NCI-H526 (cell line): Measurements from ENCODE around the gene HNRNPA2B1.
"Not testable (repeated sequence)": the region's sequence is repeated elsewhere in the genome, so short reads cannot be mapped to it uniquely, and the experiment has no call there.

Experiments
- DNase-seq, 2 experiments: peaks; one replicate each; lab custom pipeline; 2025; lab: John Stamatoyannopoulos, UW

Gene HNRNPA2B1

GRCh38 chr7:26165950-26166683, 34.4 kb downstream of the HNRNPA2B1 start:
- DNase-seq: no peak

- DNase-seq: not testable (repeated sequence)
Observed at GRCh38 chr7:26163804-26164203, 36.7 kb downstream of the HNRNPA2B1 start.

GRCh38 chr7:26162431-26162830, 38.1 kb downstream of the HNRNPA2B1 start:
- no peak for DNase-seq

DNA sequence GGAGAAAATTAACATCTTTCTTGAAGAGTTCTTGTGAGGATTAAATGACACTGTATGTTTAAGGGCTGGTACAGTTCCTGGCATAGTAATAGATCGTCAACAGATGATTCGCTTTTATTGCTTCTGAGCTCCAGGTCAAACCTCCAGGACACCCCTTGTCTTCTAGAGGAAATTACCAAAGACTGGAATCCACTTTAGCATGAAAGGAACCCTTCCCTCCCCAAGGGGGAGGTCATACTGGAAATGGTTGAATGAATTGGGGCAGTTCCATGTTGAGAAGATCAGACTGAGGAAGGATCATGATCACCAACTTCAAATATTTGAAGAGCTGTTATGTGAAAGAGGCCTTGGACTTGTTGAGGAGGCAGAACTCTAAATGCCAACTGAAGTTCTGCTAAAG, 39.6 kb downstream of the HNRNPA2B1 start:
- DNase-seq: no peak

GRCh38 chr7:26159243-26159642, 41.3 kb downstream of the HNRNPA2B1 start:
- no peak for DNase-seq

- no peak for DNase-seq
Observed at GRCh38 chr7:26157520-26158105, 42.9 kb downstream of the HNRNPA2B1 start.

DNA sequence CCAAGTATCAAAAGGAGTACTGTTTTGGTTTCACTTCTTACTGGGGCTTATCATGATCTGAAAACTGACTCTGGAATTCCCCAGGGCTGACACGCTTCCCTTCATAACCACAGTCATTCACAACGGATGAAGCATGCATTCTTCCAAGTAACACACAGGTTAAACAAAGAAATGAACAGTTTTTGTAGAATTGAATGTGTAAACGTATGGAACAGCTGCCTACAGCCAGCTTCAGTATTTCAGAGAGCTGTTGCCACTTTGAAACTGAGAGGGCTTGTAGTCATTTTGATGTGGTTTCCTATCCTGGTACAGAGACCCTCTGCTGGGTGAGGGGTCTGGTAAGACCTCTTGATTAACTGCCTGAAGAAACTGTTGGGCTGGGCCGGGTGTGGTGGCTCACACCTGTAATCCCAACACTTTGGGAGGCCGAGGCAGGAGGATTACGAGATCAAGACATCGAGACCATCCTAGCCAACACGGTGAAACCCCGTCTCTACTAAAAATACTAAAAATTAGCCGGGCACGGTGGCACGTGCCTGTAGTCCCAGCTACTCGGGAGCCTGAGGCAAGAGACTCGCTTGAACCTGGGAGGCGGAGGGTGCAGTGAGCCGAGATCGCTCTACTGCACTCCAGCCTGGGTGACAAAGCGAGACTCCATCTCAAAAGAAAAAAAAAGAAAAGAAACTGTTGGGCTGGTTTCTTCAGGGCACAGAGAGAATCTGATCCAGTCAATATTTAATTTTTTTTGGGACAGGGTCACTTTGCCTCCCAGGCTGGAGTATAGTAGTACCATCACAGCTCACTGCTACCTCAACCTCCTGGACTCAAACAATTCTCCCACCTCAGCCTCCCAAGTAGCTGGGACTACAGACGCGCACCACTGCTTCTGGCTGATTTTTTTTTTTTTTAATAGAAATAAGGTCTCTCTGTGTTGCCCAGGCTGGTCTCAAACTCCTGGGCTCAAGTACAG, 43.8 kb downstream of the HNRNPA2B1 start:
- peak; percentile 71 to 75 for DNase-seq

DNA sequence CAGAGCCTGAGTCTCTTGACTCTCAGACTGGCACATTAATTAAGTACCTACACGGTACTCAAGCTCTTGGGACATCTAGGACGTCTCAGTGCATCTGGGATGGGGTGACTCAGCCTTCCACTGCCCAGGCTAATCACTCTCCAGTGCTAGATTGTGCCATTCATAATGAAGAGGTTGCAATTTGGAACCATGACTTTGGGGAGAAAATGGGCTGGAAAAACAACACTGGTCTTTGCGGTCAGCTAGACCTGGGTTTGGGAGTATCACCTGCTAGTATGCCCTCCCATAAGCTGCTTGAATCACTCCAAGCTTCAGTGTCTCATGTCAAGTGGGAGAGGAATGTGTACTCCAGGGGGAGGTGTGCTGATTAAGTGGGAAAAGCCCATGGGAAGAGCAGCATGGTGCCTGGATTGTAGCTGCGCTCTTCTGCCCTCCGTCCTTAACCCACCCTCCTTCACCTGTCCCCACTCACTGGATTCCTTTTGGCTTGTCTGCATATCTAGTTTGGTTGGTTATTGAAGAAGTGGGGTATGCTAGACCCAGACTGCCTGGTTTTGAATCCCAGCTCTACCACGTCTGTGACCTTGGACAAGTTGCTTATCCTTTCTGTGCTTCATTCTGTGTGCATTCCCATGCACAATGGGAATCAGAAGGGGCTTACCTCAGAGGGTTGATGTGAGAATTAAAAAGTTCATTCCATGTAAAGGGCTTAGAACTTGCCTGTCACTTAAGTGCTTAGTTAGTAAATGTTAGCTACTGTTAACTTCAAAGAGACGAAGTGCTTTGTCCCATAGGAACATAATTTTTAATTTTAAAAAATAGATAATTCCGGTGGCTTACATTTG, 44.8 kb downstream of the HNRNPA2B1 start:
- peak; percentile 49 to 51 for DNase-seq

DNA sequence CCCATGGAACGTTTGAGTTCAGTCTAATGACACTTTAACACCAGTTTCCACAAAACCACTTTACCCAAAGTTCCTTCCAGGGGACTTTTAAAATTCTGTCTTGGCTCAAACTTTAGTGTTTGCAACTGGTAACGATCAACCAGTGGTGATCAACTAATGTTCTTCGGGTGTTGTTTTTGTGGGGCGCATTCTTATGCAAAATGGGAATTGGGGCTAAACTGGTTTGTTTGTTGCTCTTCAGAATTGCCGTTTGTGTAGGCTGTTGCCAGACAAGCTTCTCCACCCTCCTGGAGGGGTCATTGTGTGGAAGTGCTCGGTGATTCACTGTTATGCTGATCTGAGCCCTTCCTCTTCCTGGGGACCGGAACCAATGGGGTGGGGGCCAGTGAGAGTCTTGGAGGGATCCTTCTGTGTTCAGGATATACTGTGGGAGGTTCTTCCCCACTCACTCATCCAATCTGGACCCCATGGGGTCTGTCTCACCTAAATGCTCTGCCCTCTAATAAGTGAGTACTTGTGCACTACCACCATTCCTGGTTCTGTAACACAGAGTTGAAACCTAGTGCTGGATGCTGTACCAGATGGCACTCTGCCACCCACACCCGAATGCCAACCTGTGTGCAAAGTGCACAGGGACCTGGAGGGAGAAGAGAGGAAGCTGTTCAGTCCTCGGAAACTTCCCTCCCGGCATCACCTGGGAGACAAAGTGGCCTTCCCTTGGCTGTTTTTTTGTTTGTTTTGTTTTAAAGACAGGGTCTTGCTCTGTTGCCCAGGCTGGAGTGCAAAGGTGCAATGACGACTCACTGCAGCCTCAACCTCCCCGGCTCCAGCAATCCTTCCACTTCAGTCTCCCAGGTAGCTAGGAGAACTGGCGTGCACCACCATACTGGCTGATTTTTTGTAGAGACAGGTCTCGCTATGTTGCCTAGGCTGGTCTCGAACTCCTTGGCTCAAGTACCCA, 46.4 kb downstream of the HNRNPA2B1 start:
- no peak for DNase-seq

DNA sequence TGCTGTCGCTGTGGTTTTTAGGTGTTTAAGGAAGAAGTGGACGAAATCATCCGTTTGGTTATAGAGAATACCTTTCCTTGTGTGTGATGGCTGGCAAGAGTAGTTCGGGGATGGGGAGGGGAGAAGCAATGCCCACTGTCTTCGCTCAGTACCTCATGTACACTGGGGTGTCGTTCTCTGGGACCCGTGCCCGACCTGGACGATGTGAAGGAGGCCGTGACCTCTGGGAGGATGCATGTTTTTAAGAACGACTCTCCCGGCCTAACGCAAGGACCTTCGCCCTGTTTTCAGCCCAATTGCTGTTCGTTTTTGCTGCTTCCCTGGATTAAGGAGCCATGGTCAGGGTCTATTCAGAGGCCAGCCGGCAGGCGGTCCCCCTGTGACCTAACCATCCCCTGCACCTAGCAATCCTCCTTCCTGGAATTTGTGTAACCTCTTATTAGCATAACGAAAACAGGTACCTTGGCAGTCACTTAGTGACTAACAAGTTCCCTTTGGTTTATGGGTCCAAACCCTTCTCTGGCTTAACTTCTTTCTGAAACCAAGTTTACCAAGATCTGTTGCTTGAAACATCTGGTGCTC, 47.2 kb downstream of the HNRNPA2B1 start:
- peak in 1 of 2 experiments; percentile 42 for DNase-seq

GRCh38 chr7:26152782-26153240, 47.7 kb downstream of the HNRNPA2B1 start:
- peak in 1 of 2 experiments; percentile 48 for DNase-seq

DNA sequence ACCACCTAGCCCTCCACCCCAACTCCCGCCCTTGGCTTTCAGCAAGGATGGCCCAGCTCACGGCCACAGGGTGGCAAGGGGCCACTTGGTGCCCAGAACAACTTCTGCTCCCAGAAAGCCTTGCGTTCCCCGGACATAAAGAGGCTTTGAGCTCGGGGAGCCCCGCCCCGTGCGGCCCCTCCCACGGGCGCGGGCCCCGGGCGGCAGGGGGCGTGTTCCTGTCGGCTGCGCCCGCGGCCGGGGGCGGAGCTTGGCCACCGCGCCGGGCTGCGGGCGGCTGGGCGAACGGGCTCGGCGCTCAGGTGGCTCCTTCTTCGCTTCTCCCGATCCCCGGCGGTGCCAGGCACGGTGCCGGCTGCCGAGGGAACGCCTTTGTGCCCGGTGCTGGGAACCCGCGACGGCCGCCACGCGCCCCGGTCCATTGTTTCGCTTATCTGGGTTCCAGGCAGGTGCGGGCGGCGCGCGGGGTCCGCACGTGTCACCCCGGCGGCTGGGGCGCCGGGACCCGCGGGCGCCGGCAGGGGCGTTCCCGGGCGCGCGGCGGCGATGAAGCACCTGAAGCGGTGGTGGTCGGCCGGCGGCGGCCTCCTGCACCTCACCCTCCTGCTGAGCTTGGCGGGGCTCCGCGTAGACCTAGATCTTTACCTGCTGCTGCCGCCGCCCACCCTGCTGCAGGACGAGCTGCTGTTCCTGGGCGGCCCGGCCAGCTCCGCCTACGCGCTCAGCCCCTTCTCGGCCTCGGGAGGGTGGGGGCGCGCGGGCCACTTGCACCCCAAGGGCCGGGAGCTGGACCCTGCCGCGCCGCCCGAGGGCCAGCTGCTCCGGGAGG, 48.4 kb downstream of the HNRNPA2B1 start, which contains the start of gene NFE2L3:
TSS of gene NFE2L3 (plus strand) at position 246 of the 829 bp plus-strand sequence. CDS start at position 547, 301 bp downstream.
- DNase-seq: peak; percentile 61 to 94

- no peak for DNase-seq
Observed at GRCh38 chr7:26151650-26151952, 48.9 kb downstream of the HNRNPA2B1 start.

DNA sequence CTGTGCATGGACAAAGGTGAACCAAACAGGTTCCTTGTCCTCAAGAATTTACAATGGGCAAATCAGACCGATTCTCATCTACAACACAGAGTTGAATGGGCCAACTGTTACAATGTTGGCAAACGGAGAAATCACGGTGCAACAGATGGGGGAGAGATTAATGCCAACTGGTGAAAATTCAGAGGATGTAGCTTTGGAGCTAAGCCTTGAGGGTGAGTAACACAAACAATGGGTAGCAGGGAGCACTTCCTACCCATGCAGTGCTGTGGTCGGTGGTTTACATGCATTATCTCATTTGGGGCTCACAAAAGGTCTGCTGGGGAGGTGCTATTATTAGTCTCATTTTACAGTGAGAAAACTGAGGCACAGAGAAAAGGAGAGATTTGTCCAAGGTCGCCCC, 49.5 kb downstream of the HNRNPA2B1 start:
- DNase-seq: no peak

- no peak for DNase-seq
Observed at GRCh38 chr7:26149391-26149977, 51.1 kb downstream of the HNRNPA2B1 start.

DNA sequence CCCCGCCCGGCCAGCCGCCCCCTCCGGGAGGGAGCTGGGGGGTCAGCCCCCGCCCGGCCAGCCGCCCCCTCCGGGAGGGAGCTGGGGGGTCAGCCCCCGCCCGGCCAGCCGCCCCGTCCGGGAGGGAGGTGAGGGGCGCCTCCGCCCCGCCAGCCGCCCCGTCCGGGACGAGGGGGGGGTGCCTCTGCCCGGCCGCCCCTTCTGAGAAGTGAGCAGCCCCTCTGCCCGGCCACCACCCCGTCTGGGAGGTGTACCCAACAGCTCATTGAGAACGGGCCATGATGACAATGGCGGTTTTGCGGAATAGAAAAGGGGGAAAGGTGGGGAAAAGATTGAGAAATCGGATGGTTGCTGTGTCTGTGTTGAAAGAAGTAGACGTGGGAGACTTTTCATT, 52.2 kb downstream of the HNRNPA2B1 start:
- DNase-seq: not testable (repeated sequence)

GRCh38 chr7:26147646-26148306, 52.8 kb downstream of the HNRNPA2B1 start:
- DNase-seq: not testable (repeated sequence)

- DNase-seq: no peak
Observed at GRCh38 chr7:26147030-26147429, 53.5 kb downstream of the HNRNPA2B1 start.
